ENCODE measurements around the gene SLC22A5.

GRCh38 chr5:132342291-132343180 lies 27.0 kb upstream of the SLC22A5 start:
- TF ChIP-seq, protein P1, sequence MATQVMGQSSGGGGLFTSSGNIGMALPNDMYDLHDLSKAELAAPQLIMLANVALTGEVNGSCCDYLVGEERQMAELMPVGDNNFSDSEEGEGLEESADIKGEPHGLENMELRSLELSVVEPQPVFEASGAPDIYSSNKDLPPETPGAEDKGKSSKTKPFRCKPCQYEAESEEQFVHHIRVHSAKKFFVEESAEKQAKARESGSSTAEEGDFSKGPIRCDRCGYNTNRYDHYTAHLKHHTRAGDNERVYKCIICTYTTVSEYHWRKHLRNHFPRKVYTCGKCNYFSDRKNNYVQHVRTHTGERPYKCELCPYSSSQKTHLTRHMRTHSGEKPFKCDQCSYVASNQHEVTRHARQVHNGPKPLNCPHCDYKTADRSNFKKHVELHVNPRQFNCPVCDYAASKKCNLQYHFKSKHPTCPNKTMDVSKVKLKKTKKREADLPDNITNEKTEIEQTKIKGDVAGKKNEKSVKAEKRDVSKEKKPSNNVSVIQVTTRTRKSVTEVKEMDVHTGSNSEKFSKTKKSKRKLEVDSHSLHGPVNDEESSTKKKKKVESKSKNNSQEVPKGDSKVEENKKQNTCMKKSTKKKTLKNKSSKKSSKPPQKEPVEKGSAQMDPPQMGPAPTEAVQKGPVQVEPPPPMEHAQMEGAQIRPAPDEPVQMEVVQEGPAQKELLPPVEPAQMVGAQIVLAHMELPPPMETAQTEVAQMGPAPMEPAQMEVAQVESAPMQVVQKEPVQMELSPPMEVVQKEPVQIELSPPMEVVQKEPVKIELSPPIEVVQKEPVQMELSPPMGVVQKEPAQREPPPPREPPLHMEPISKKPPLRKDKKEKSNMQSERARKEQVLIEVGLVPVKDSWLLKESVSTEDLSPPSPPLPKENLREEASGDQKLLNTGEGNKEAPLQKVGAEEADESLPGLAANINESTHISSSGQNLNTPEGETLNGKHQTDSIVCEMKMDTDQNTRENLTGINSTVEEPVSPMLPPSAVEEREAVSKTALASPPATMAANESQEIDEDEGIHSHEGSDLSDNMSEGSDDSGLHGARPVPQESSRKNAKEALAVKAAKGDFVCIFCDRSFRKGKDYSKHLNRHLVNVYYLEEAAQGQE (IDR thresholded peaks at IDR 0.05; ENCODE audit: insufficient read depth in 1 of 2, low read depth in 2 of 2, low read length in 2 of 2): no peak
- TF ChIP-seq TAF1 (IDR thresholded peaks at IDR 0.05; ENCODE audit: borderline replicate concordance, insufficient read depth, low read length) (no peak), POLR2AphosphoS5 (IDR thresholded peaks at IDR 0.05; ENCODE audit: low read depth, low read length) (no peak), SIN3A (IDR thresholded peaks at IDR 0.05; ENCODE audit: borderline replicate concordance, insufficient read depth, low read length) (no peak)
